Cardiac fibroblast (primary cell): ENCODE measurements around the gene NCLN.
A peak's percentile ranks its signal among the peaks of the same experiment; 100 is the strongest.
"Not testable (repeated sequence)": the region's sequence is repeated elsewhere in the genome, so short reads cannot be mapped to it uniquely, and the experiment has no call there.

Experiments used
- DNase-seq, 2 donors: peaks; one replicate each; pipeline versions ENCODE4 v3.0.0 to v3.0.0-alpha.2; 2010; ENCODE audit warnings: low read depth in 2 of 2
- H3K4me3 ChIP-seq, 2 donors: replicated peaks in 1 of 2; 1 replicate in 1 of 2; 2 replicates in 1 of 2; pipeline ENCODE4 v1.5.1; 2011; ENCODE audit warnings: low read depth in 2 of 2, low read length in 2 of 2, mild to moderate bottlenecking in 2 of 2, moderate library complexity in 1 of 2
- CTCF ChIP-seq: IDR thresholded peaks from one replicate; pipeline ENCODE4 v1.5.1; 2011; ENCODE audit warnings: low read depth, mild to moderate bottlenecking, low read length, inconsistent platforms

Gene NCLN

GRCh38 chr19:3163230-3163886 lies 22.4 kb upstream of the NCLN start:
- TF ChIP-seq CTCF = peak; percentile 98
- no peak overlapping the region for H3K4me3 ChIP-seq
- peak; percentile 63 to 67 for DNase-seq

- no peak overlapping the region for H3K4me3 ChIP-seq
- no peak for TF ChIP-seq CTCF
- no peak for DNase-seq
These were observed 21.8 kb upstream of the NCLN start for GRCh38 chr19:3163943-3164342.

GRCh38 chr19:3167533-3168272 lies 18.0 kb upstream of the NCLN start:
- no peak for TF ChIP-seq CTCF
- H3K4me3 ChIP-seq = no peak overlapping the region
- no peak for DNase-seq

- no peak for TF ChIP-seq CTCF
- no peak overlapping the region for H3K4me3 ChIP-seq
- DNase-seq = no peak
These were observed 13.6 kb upstream of the NCLN start for GRCh38 chr19:3171894-3172672.

GRCh38 chr19:3172673-3173000 lies 13.1 kb upstream of the NCLN start:
- DNase-seq, H3K4me3 ChIP-seq: not testable (repeated sequence)

GRCh38 chr19:3175781-3176714 lies 9.7 kb upstream of the NCLN start:
- TF ChIP-seq CTCF = no peak
- peak; percentile 67 to 76 for DNase-seq
- no peak overlapping the region for H3K4me3 ChIP-seq
